ENCODE results near the gene GALK1. TPM values are rescaled to one million over a fixed set of nuclear protein-coding genes. Genes with fewer than 3 reads are reported as not detected.

GALK1 gene
- total and polyA plus RNA-seq, 2 of the 13 experiments (the other 11 are each of a cell fraction or from before 2014, with no cell fraction given) = 59.9 to 93.6 TPM

DNA sequence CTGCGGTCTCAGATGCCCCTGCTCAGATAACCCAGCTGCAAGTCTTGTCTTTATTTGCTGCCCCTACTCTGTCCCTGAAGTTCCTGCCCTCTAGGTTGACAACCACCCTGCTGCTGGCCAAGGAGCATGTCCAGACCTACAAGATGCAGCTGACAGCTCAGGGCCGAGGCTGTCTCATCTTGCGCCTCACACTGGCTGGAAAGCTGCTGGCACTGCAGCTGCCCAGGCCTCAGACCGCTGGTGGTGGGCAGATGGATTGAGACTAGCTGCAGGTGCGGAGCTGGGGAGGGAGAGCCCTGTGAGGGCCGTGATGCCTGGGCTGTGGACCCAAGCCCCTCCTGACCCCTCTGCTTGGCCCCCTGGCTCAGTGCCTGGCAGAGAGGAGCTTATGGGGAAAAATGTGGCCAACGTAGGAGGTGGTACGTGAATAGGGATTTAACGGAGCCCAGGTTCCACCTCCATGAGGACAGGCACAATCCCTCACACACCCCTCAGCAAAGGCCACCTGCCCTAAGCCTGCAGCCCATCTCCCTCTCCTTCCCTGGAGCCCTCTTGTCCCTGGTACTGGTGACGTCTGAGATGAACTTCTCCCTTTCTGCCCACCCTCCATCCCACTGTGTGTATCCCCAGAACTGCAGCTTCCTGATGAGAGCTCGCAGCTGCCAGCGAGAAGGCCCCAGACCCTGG, 8.3 kb upstream of the GALK1 start (continued):
- TF ChIP-seq ISL2 (CRISPR knock-in tag; IDR thresholded peaks at IDR 0.05) = no peak
- TF ChIP-seq SRSF9 (IDR thresholded peaks at IDR 0.05; ENCODE audit: borderline replicate concordance, insufficient read depth, low read depth, low read length, poor library complexity, severe bottlenecking) = no peak
- TF ChIP-seq TCF7L2 (IDR thresholded peaks at IDR 0.05; ENCODE audit: low read depth, low read length) = no peak
- TF ChIP-seq ZBTB21 (CRISPR knock-in tag; IDR thresholded peaks at IDR 0.05) = no peak
- no peak for TF ChIP-seq PRDM10 (CRISPR knock-in tag; IDR thresholded peaks at IDR 0.05; ENCODE audit: low read depth)
- TF ChIP-seq, protein P1, sequence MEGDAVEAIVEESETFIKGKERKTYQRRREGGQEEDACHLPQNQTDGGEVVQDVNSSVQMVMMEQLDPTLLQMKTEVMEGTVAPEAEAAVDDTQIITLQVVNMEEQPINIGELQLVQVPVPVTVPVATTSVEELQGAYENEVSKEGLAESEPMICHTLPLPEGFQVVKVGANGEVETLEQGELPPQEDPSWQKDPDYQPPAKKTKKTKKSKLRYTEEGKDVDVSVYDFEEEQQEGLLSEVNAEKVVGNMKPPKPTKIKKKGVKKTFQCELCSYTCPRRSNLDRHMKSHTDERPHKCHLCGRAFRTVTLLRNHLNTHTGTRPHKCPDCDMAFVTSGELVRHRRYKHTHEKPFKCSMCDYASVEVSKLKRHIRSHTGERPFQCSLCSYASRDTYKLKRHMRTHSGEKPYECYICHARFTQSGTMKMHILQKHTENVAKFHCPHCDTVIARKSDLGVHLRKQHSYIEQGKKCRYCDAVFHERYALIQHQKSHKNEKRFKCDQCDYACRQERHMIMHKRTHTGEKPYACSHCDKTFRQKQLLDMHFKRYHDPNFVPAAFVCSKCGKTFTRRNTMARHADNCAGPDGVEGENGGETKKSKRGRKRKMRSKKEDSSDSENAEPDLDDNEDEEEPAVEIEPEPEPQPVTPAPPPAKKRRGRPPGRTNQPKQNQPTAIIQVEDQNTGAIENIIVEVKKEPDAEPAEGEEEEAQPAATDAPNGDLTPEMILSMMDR (CRISPR knock-in tag; IDR thresholded peaks at IDR 0.05) = peak; percentile 27; the same call in 1 of the 2 replicates
- TF ChIP-seq HNRNPLL (IDR thresholded peaks at IDR 0.05; ENCODE audit: low read depth, low read length, poor library complexity, severe bottlenecking) = peak; percentile 50
- no peak for TF ChIP-seq CCAR2 (optimal IDR thresholded peaks at IDR 0.05; ENCODE audit: low read depth, low read length)
- no peak for TF ChIP-seq ZNF547 (CRISPR knock-in tag; IDR thresholded peaks at IDR 0.05)
- TF ChIP-seq, protein P2, sequence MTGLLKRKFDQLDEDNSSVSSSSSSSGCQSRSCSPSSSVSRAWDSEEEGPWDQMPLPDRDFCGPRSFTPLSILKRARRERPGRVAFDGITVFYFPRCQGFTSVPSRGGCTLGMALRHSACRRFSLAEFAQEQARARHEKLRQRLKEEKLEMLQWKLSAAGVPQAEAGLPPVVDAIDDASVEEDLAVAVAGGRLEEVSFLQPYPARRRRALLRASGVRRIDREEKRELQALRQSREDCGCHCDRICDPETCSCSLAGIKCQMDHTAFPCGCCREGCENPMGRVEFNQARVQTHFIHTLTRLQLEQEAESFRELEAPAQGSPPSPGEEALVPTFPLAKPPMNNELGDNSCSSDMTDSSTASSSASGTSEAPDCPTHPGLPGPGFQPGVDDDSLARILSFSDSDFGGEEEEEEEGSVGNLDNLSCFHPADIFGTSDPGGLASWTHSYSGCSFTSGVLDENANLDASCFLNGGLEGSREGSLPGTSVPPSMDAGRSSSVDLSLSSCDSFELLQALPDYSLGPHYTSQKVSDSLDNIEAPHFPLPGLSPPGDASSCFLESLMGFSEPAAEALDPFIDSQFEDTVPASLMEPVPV (CRISPR knock-in tag; IDR thresholded peaks at IDR 0.05) = no peak
- TF ChIP-seq SALL1 (CRISPR knock-in tag; IDR thresholded peaks at IDR 0.05) = 0 out of 2 replicates have a peak, but pooled peaks have one; percentile 7
- no peak for TF ChIP-seq NPAS2 (CRISPR knock-in tag; IDR thresholded peaks at IDR 0.05; ENCODE audit: borderline replicate concordance)
- TF ChIP-seq, protein P3, sequence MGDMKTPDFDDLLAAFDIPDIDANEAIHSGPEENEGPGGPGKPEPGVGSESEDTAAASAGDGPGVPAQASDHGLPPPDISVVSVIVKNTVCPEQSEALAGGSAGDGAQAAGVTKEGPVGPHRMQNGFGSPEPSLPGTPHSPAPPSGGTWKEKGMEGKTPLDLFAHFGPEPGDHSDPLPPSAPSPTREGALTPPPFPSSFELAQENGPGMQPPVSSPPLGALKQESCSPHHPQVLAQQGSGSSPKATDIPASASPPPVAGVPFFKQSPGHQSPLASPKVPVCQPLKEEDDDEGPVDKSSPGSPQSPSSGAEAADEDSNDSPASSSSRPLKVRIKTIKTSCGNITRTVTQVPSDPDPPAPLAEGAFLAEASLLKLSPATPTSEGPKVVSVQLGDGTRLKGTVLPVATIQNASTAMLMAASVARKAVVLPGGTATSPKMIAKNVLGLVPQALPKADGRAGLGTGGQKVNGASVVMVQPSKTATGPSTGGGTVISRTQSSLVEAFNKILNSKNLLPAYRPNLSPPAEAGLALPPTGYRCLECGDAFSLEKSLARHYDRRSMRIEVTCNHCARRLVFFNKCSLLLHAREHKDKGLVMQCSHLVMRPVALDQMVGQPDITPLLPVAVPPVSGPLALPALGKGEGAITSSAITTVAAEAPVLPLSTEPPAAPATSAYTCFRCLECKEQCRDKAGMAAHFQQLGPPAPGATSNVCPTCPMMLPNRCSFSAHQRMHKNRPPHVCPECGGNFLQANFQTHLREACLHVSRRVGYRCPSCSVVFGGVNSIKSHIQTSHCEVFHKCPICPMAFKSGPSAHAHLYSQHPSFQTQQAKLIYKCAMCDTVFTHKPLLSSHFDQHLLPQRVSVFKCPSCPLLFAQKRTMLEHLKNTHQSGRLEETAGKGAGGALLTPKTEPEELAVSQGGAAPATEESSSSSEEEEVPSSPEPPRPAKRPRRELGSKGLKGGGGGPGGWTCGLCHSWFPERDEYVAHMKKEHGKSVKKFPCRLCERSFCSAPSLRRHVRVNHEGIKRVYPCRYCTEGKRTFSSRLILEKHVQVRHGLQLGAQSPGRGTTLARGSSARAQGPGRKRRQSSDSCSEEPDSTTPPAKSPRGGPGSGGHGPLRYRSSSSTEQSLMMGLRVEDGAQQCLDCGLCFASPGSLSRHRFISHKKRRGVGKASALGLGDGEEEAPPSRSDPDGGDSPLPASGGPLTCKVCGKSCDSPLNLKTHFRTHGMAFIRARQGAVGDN (CRISPR knock-in tag; IDR thresholded peaks at IDR 0.05) = 0 out of 2 replicates have a peak, but pooled peaks have one; percentile 5
- no peak for TF ChIP-seq CENPX (CRISPR knock-in tag; IDR thresholded peaks at IDR 0.05)
- TF ChIP-seq EEA1 (CRISPR knock-in tag; IDR thresholded peaks at IDR 0.05; ENCODE audit: borderline replicate concordance) = 0 out of 2 replicates have a peak, but pooled peaks have one; percentile 18
- TF ChIP-seq, protein P4, sequence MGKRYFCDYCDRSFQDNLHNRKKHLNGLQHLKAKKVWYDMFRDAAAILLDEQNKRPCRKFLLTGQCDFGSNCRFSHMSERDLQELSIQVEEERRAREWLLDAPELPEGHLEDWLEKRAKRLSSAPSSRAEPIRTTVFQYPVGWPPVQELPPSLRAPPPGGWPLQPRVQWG (CRISPR knock-in tag; IDR thresholded peaks at IDR 0.05; ENCODE audit: borderline replicate concordance, low read depth) = no peak

Measured in HepG2 (cell line).